Choroid plexus epithelial cell (primary cell): ENCODE results near the gene CYBA.

ENCODE experiments used
- DNase-seq: peaks from one replicate; pipeline ENCODE4 v3.0.0-alpha.2; 2010; ENCODE audit warnings: low read depth
- H3K4me3 ChIP-seq: 2 replicates; pipeline ENCODE4 v1.5.1; 2011; ENCODE audit warnings: low read depth, mild to moderate bottlenecking, control low read depth, low read length, moderate library complexity
- CTCF ChIP-seq: conservative IDR thresholded peaks from 2 replicates; pipeline ENCODE4 v1.5.1; 2011; ENCODE audit warnings: low read depth, mild to moderate bottlenecking, control low read depth, inconsistent platforms, low read length, moderate library complexity

The CYBA gene

DNA sequence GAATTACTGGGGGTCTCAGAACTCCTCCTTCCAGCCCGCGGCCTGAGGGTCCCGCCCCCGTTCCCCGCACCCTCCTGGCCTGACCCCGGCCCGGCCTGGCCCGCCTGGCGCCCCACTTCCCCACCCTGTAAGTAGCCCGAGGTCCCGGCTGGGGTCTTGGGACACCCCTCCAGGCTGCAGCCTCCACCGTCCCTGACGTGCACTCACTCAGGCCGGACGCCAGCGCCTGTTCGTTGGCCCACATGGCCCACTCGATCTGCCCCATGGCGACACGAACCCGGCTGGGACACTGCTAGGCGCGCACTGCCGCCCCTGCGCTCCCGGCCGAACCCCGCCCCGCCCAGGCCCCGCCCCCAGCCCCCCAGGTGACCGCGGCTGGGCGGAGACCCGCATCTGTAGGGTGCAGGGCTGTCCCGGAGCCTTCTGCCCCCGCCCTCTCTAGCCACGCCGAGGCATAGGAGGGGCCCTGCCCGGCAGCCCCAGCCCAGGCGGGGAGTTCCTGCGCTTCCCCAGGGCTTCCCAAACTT lies at the start of gene CYBA:
Gene CYBA (minus strand): TSS at position 305 of the 527 bp plus-strand sequence. CDS start 40 bp downstream, at position 265.
- peak within 1 kb of the TSS; percentile 70 for H3K4me3 ChIP-seq
- TF ChIP-seq CTCF: no peak
- DNase-seq: peak; percentile 70

- H3K4me3 ChIP-seq: no peak overlapping the region
Measured at GRCh38 chr16:88700322-88700635, 49.4 kb upstream of the CYBA start.

GRCh38 chr16:88699180-88699579 lies 48.3 kb upstream of the CYBA start:
- no peak for TF ChIP-seq CTCF
- H3K4me3 ChIP-seq: no peak overlapping the region
- no peak for DNase-seq

More at GRCh38 chr16:88700322-88700635, 49.4 kb upstream of the CYBA start:
- no peak for TF ChIP-seq CTCF
- no peak for DNase-seq

DNA sequence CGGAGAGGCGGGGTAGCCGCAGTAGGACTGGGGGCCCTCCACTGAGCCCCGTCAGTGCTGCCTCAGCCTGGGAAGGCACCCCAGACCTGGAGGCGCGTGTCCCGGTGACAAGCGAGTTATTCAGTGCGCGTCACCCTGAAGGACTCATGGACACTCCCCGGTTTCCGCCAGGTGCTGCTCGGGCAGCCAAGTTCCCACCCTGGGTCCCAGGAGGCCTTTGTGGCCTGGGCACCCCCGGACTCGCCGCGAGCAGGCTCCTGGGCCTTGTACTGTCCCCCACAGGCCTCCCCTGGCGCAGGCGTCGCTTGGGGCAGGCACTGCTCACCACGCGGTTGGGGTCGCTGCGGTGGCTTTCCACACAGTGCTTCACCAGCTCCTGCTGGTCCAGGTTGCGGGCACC lies 47.8 kb upstream of the CYBA start:
- no peak for TF ChIP-seq CTCF
- no peak overlapping the region for H3K4me3 ChIP-seq
- no peak for DNase-seq

- no peak for DNase-seq
- TF ChIP-seq CTCF: peak; percentile 44
- no peak overlapping the region for H3K4me3 ChIP-seq
Measured at GRCh38 chr16:88697831-88698615, 47.2 kb upstream of the CYBA start.

DNA sequence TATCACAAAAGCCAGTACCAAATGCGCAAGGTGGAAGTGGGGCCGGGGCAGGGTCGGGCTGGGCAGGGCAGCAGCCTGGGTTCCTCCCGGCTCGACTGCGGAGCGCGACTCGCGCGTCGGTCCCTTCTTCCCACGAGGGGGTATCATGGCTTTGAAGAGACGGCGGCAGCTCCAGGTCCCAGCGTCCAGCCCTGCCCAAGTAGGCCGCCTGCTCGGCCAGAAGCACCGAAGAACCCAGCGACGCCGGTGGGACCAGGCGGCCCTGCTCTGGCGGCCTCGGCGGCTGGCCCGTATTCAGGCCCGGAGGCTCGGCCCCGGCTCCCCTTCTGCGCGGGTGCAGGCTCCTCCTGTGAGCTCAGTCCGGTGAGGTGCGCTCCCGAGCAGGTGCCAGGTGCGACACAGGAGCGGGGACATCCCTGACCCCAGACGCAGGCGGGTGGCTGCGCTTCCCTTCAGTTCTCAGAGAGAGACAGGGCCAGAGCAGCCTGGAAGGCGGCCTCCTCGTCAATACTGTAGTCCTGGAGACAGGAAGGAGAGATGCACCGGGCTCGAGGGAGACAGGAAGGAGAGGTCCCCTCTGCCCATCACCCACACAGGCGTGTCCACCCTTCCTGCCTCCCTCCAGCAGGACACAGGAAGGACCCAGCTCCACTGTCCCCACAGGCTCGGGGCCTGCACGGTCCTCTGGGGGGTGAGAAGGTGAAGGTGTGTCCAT lies 46.4 kb upstream of the CYBA start:
- no peak overlapping the region for H3K4me3 ChIP-seq
- TF ChIP-seq CTCF: no peak
- no peak for DNase-seq
